GM21390 (cell line): ENCODE data around the gene GASK1A.

Experiments used
- ATAC-seq: cut with Tn5 transposase; IDR thresholded peaks from one replicate; pipeline ENCODE4 v1.9.1; 2021; ENCODE audit not compliant: unreplicated experiment

GASK1A gene

GRCh38 chr3:43105596-43106292 lies 126.6 kb downstream of the GASK1A start, which contains the start of gene POMGNT2:
TSS of gene POMGNT2 (minus strand) at chr3:43106079. CDS start at chr3:43081431, 24,648 bp downstream.
- peak; percentile 91 for ATAC-seq

DNA sequence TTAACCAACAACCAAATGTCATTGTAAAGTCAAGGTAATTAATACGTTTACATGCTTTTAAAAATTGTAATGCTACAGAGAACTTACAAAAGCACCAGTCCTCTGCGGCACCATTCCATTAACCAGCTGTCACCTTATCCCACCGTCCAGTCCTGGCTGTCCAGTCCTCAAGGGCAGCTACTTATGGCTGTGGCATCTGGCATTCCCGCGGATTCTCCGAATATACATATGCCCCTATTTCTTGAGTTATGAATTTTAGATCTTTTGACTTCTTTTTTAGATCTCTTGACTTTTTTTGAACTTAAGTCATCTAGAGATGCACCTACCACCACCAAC lies 127.2 kb downstream of the GASK1A start:
- no peak for ATAC-seq
